GM12801 (cell line): ENCODE measurements around the gene ADGRG6.

Source experiments
- CTCF ChIP-seq: IDR thresholded peaks from one replicate; pipeline ENCODE4 v1.5.1; 2011; ENCODE audit warnings: control low read depth; ENCODE audit not compliant: insufficient read length; ENCODE audit errors: extremely low read depth

ADGRG6 gene

GRCh38 chr6:142357879-142358278, 56.1 kb downstream of the ADGRG6 start:
- TF ChIP-seq CTCF: no peak

- TF ChIP-seq CTCF: no peak
These were observed 57.6 kb downstream of the ADGRG6 start for GRCh38 chr6:142359271-142359960.

GRCh38 chr6:142361345-142361744, 59.5 kb downstream of the ADGRG6 start:
- no peak for TF ChIP-seq CTCF

GRCh38 chr6:142361779-142362750, 60.3 kb downstream of the ADGRG6 start:
- TF ChIP-seq CTCF: no peak

GRCh38 chr6:142367061-142367460, 65.3 kb downstream of the ADGRG6 start:
- no peak for TF ChIP-seq CTCF

- no peak for TF ChIP-seq CTCF
These were observed 65.8 kb downstream of the ADGRG6 start for GRCh38 chr6:142367501-142368018.

- TF ChIP-seq CTCF: no peak
These were observed 67.5 kb downstream of the ADGRG6 start for GRCh38 chr6:142369266-142369665.
